Measurements from ENCODE around the gene AGPAT4.

DNA sequence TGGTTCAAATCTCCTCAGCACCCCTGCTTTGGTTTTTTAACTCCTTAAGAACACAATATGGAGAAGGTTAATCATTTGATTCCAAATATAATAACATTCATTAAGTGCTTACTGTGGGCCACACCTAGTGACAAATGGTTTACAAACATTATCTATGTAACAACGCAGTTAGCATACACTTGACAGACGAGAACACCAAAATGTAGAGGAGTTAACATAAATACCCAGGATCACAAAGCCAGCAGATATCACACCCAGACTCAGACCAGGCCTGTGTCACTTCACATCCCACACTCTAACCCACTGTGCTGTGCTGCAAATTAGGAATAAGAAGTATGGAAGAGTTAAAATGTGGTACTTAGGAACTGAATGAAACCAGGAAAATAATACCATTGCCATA, 82.9 kb downstream of the AGPAT4 start:
- TF ChIP-seq, protein P1, sequence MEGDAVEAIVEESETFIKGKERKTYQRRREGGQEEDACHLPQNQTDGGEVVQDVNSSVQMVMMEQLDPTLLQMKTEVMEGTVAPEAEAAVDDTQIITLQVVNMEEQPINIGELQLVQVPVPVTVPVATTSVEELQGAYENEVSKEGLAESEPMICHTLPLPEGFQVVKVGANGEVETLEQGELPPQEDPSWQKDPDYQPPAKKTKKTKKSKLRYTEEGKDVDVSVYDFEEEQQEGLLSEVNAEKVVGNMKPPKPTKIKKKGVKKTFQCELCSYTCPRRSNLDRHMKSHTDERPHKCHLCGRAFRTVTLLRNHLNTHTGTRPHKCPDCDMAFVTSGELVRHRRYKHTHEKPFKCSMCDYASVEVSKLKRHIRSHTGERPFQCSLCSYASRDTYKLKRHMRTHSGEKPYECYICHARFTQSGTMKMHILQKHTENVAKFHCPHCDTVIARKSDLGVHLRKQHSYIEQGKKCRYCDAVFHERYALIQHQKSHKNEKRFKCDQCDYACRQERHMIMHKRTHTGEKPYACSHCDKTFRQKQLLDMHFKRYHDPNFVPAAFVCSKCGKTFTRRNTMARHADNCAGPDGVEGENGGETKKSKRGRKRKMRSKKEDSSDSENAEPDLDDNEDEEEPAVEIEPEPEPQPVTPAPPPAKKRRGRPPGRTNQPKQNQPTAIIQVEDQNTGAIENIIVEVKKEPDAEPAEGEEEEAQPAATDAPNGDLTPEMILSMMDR (IDR thresholded peaks at IDR 0.05; ENCODE audit: low read depth, low read length): no peak
- TF ChIP-seq POLR2A (IDR thresholded peaks at IDR 0.05; ENCODE audit: extremely low read depth, insufficient read length) (no peak), MYC (IDR thresholded peaks at IDR 0.05; ENCODE audit: low read depth, low read length) (no peak)

Data from NB4 (cell line).